HG03066 (cell line): Measurements from ENCODE around the gene ST6GAL2.

Experiments
- ATAC-seq: cut with Tn5 transposase; IDR thresholded peaks from one replicate; pipeline ENCODE4 v1.9.1; 2021; ENCODE audit warnings: low read depth; ENCODE audit not compliant: unreplicated experiment

The ST6GAL2 gene

GRCh38 chr2:106866641-106867040, 19.3 kb downstream of the ST6GAL2 start:
- no peak for ATAC-seq

- ATAC-seq = no peak
These were observed 21.9 kb downstream of the ST6GAL2 start for GRCh38 chr2:106864051-106864450.

GRCh38 chr2:106863387-106863786, 22.6 kb downstream of the ST6GAL2 start:
- no peak for ATAC-seq

- no peak for ATAC-seq
These were observed 26.5 kb downstream of the ST6GAL2 start for GRCh38 chr2:106859498-106859897.

GRCh38 chr2:106858810-106859209, 27.2 kb downstream of the ST6GAL2 start:
- no peak for ATAC-seq

- ATAC-seq = no peak
These were observed 28.0 kb downstream of the ST6GAL2 start for GRCh38 chr2:106857882-106858478.

GRCh38 chr2:106853631-106854030, 32.3 kb downstream of the ST6GAL2 start:
- no peak for ATAC-seq

- ATAC-seq = no peak
These were observed 34.0 kb downstream of the ST6GAL2 start for GRCh38 chr2:106851881-106852501.

GRCh38 chr2:106851087-106851874, 34.7 kb downstream of the ST6GAL2 start:
- no peak for ATAC-seq

GRCh38 chr2:106849253-106849652, 36.7 kb downstream of the ST6GAL2 start:
- no peak for ATAC-seq

GRCh38 chr2:106847366-106847765, 38.6 kb downstream of the ST6GAL2 start:
- ATAC-seq = no peak

- no peak for ATAC-seq
These were observed 40.3 kb downstream of the ST6GAL2 start for GRCh38 chr2:106845716-106846115.

- no peak for ATAC-seq
These were observed 42.1 kb downstream of the ST6GAL2 start for GRCh38 chr2:106843910-106844250.

- ATAC-seq = no peak
These were observed 42.7 kb downstream of the ST6GAL2 start for GRCh38 chr2:106843001-106843909.

GRCh38 chr2:106841886-106842645, 43.9 kb downstream of the ST6GAL2 start:
- no peak for ATAC-seq

GRCh38 chr2:106840818-106841217, 45.1 kb downstream of the ST6GAL2 start:
- no peak for ATAC-seq

GRCh38 chr2:106839849-106840595, 45.9 kb downstream of the ST6GAL2 start:
- no peak for ATAC-seq

GRCh38 chr2:106833256-106833655, 52.7 kb downstream of the ST6GAL2 start:
- no peak for ATAC-seq

GRCh38 chr2:106831816-106832569, 54.0 kb downstream of the ST6GAL2 start:
- ATAC-seq = no peak
